HepG2 (cell line): ENCODE data around the gene MMS19. TPM values are rescaled to one million over a fixed set of nuclear protein-coding genes. Genes with fewer than 3 reads are reported as not detected.

Experiments used
- ATAC-seq: fragments of 200-7000 bp; cut with Tn5 transposase; 3 replicates; pipeline ENCODE4 v1.9.1; 2020; ENCODE audit warnings: mild to moderate bottlenecking, moderate library complexity
- BruUV-seq: library from RNA; stranded (reverse); fragments of 400-500 nt; replicated peaks from 2 replicates; lab custom pipeline; 2021; lab: Mats Ljungman, UMichigan
- CTCF ChIA-PET: fragments of 300-600 bp; formaldehyde crosslinking; extraction: SDS; loops from one replicate; lab custom pipeline; 2021; ENCODE audit warnings: low total read pairs, inconsistent platforms, low intra/inter-chr PET ratio; lab: Yijun Ruan, JAX
- POLR2A ChIA-PET: fragments of 350-600 bp; sonication (Branson Sonifier 250); formaldehyde crosslinking; loops from one replicate; lab custom pipeline; 2020; ENCODE audit warnings: antibody characterized with exemption, inconsistent platforms; lab: Yijun Ruan, JAX
- DNase-seq: peaks from one replicate; pipeline ENCODE4 v3.0.0-alpha.2; 2015; ENCODE audit warnings: low spot score
- FAIRE-seq: peaks from 3 replicates; lab custom pipeline; 2011; peaks lifted over from hg19 to GRCh38; lab: Jason Lieb, UNC
- H2AFZ ChIP-seq: one replicate; pipeline ENCODE4 v1.6.1; 2011; ENCODE audit warnings: low read length, inconsistent platforms
- H3K27ac ChIP-seq: fragments of 300-600 bp; 3 replicates; pipeline ENCODE4 v1.8.0; 2011; ENCODE audit warnings: mixed run types, mild to moderate bottlenecking, mixed read lengths, low read length, inconsistent platforms; ENCODE audit not compliant: insufficient read depth; ENCODE audit errors: extremely low read length
- H3K27me3 ChIP-seq, 2 experiments: fragments of 200-600 bp in 1 of 2; 2 replicates in 1 of 2; 3 replicates in 1 of 2; pipeline versions ENCODE4 v1.6.0 to v1.8.0; 2011; ENCODE audit warnings: low read length in 2 of 2, mild to moderate bottlenecking in 2 of 2, moderate library complexity in 2 of 2, inconsistent platforms in 1 of 2; ENCODE audit not compliant: insufficient read depth in 2 of 2, control insufficient read depth in 1 of 2
- H3K36me3 ChIP-seq, 2 experiments: fragments of 200-600 bp in 1 of 2; replicated peaks in 1 of 2; 2 replicates in 1 of 2; 3 replicates in 1 of 2; pipeline versions ENCODE4 v1.5.1 to v1.8.0; 2011; ENCODE audit warnings: low read length in 2 of 2, inconsistent platforms in 1 of 2; ENCODE audit not compliant: insufficient read depth in 2 of 2, control insufficient read depth in 1 of 2
- H3K4me1 ChIP-seq: 2 replicates; pipeline ENCODE4 v1.5.1; 2012; ENCODE audit warnings: low read length, inconsistent platforms; ENCODE audit not compliant: insufficient read depth
- H3K4me2 ChIP-seq: 2 replicates; pipeline ENCODE4 v1.6.0; 2011; ENCODE audit warnings: low read depth, low read length, inconsistent platforms
- H3K4me3 ChIP-seq, 3 experiments: fragments of 200-600 bp in 1 of 3; sonication (generic), shearing (Covaris generic) in 1 of 3; replicated peaks in 1 of 3; 2 replicates each; pipeline ENCODE4 v1.5.1; 2011 to 2016; ENCODE audit warnings: low read length in 3 of 3, inconsistent platforms in 2 of 3, low read depth in 2 of 3, mild to moderate bottlenecking in 2 of 3, control low read depth in 1 of 3, mixed read lengths in 1 of 3; ENCODE audit not compliant: insufficient read depth in 1 of 3
- H3K79me2 ChIP-seq: one replicate; pipeline ENCODE4 v1.6.1; 2011; ENCODE audit warnings: low read length, inconsistent platforms; ENCODE audit not compliant: insufficient read depth
- H3K9ac ChIP-seq: 2 replicates; pipeline ENCODE4 v1.6.0; 2011; ENCODE audit warnings: mild to moderate bottlenecking, low read depth, low read length, inconsistent platforms; ENCODE audit not compliant: insufficient read depth
- H3K9me3 ChIP-seq: 2 replicates; pipeline ENCODE4 v1.5.1; 2012; ENCODE audit warnings: mild to moderate bottlenecking, low read length
- H4K20me1 ChIP-seq: 2 replicates; pipeline ENCODE4 v1.6.0; 2011; ENCODE audit warnings: inconsistent platforms, mild to moderate bottlenecking, low read length, moderate library complexity; ENCODE audit not compliant: insufficient read depth
- ARID5B ChIP-seq: IDR thresholded peaks from 2 replicates; pipeline ENCODE4 v1.4.0; 2020; ENCODE audit warnings: mild to moderate bottlenecking, missing genetic modification reagents
- ELF3 ChIP-seq: IDR thresholded peaks from 2 replicates; pipeline ENCODE4 v1.6.1; 2016; ENCODE audit warnings: missing genetic modification reagents, missing compliant biosample characterization
- PRDM4 ChIP-seq: sonication (generic); formaldehyde crosslinking; IDR thresholded peaks from 2 replicates; pipeline ENCODE4 v1.9.0; 2021; ENCODE audit warnings: missing genetic modification reagents, borderline replicate concordance
- SAP130 ChIP-seq: IDR thresholded peaks from 2 replicates; pipeline ENCODE4 v1.6.1; 2016; ENCODE audit warnings: low read depth
- TEAD3 ChIP-seq: optimal IDR thresholded peaks from 2 replicates; pipeline ENCODE3; 2016; ENCODE audit warnings: borderline replicate concordance
- ZBTB46 ChIP-seq: sonication (generic); formaldehyde crosslinking; IDR thresholded peaks from 2 replicates; pipeline ENCODE4 v1.4.0; 2020; ENCODE audit warnings: mild to moderate bottlenecking, missing genetic modification reagents, borderline replicate concordance
- ZMYM3 ChIP-seq: sonication (generic); formaldehyde crosslinking; IDR thresholded peaks from 2 replicates; pipeline ENCODE4 v1.5.1; 2020; ENCODE audit warnings: mild to moderate bottlenecking, missing genetic modification reagents
- WGBS: methylation state at CpG from one replicate; pipeline ENCODE4 v1.1.6; 2017; ENCODE audit warnings: low lambda C conversion rate; 5-methylcytosine and 5-hydroxymethylcytosine counted together
- in situ Hi-C: cut with HindIII; loops from 2 replicates; pipeline ENCODE4 v1.10.0; 2017; ENCODE audit warnings: low pct_unique_long_range_greater_than_20kb; ENCODE audit not compliant: extremely low pct_ligation_motif_present
- intact Hi-C: fragments of 100-400 bp; cut with micrococcal nuclease; formaldehyde crosslinking; loops from one replicate; pipeline ENCODE4 v1.10.0; 2022; ENCODE audit not compliant: unreplicated experiment
- polyA plus RNA-seq, 8 experiments: library from polyadenylated mRNA; depleted of rRNA in 3 of 8; stranded (reverse) in 7 of 8; unstranded in 1 of 8; fragments of >200 nt; fragmentation: Illumina TruSeq in 4 of 8; extraction: Trizol in 4 of 8; gene quantifications; 2 replicates each; pipeline versions ENCODE4 v1.2.1 to v1.2.3, GENCODE V29; 2011 to 2016; ENCODE audit warnings: low read depth in 4 of 8, missing spikeins in 1 of 8, mixed read lengths in 1 of 8; ENCODE audit not compliant: insufficient read depth in 1 of 8
- total RNA-seq, 5 experiments: library from RNA; depleted of rRNA; stranded (reverse); fragments of >200 nt; fragmentation: Illumina TruSeq; extraction: Trizol; gene quantifications; 2 replicates each; pipeline ENCODE4 v1.2.3, GENCODE V29; 2016; ENCODE audit warnings: low read depth in 1 of 5
- TF ChIP-seq, protein P1 (sequence below): IDR thresholded peaks from 2 replicates; pipeline ENCODE4 v1.6.1; 2016; ENCODE audit warnings: missing compliant biosample characterization, missing genetic modification reagents, borderline replicate concordance

The MMS19 gene
- total and polyA plus RNA-seq, 2 of the 13 experiments (the other 11 are each of a cell fraction or from before 2014, with no cell fraction given): 76.4 to 107 TPM

- Histone ChIP-seq H4K20me1 (no peaks in the 10 kb centered on the region), H3K36me3 (no peaks in the 10 kb centered on the region), H3K27ac (no peak overlapping the region), H3K79me2 (no peaks in the 10 kb centered on the region), H3K9me3 (no peaks in the 10 kb centered on the region), H3K4me3 (no peak overlapping the region), H2AFZ (no peak overlapping the region), H3K4me2 (no peak overlapping the region), H3K9ac (no peak overlapping the region), H3K27me3 (no peaks in the 10 kb centered on the region), H3K4me1 (peaks cover 79% of the 10 kb centered on the region)
- ATAC-seq (no peak), FAIRE-seq (no peak), DNase-seq (no peak)
- WGBS: 91% methylated on average over 6 of the region's 6 CpGs
- intact Hi-C loops (no loop called here), in situ Hi-C loops (no loop called here)
- POLR2A ChIA-PET: no interaction called here
- no TSS peak for BruUV-seq
- CTCF ChIA-PET: no interaction called here
- no peak for TF ChIP-seq PRDM4
- no peak for TF ChIP-seq ZBTB46 (CRISPR knock-in tag)
These were observed 81.7 kb downstream of the MMS19 start for GRCh38 chr10:97416565-97416964.

DNA sequence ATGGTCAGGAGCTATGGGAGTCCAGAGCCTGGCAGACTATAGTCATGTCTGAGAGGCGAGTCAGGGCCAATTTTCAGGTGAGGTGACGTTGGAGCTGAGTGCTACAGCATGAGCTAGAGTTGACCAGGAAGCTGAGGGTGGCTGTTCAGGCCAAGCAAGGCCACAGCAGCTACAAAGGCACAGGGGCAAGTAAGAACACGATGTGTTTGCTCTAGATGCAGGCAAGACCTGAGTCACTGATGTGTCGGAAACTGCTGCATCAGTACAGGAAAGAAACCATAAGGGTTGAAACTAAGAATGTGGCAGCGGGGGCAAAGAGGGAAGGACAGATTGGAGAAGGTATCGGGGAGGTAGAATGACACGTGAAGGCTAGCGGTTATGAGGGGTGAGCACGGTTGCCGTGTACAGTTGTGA, 85.3 kb downstream of the MMS19 start:
- Histone ChIP-seq H3K9me3 (no peaks in the 10 kb centered on the region), H3K9ac (no peak overlapping the region), H4K20me1 (no peaks in the 10 kb centered on the region), H3K79me2 (no peaks in the 10 kb centered on the region), H3K27ac (peak overlapping the region; percentile 57), H3K4me3 (no peak overlapping the region), H3K36me3 (no peaks in the 10 kb centered on the region), H3K27me3 (no peaks in the 10 kb centered on the region), H3K4me1 (peaks cover 69% of the 10 kb centered on the region), H3K4me2 (no peak overlapping the region), H2AFZ (no peak overlapping the region)
- 74% methylated on average over 10 of the region's 10 CpGs for WGBS
- FAIRE-seq (no peak), ATAC-seq (peak; percentile 32), DNase-seq (peak; percentile 52)
- in situ Hi-C loops: no loop called here
- ChIA-PET POLR2A (interaction anchor here (0.5 to 1.2 kb wide), 5 partner anchors 10 to 88 kb away, joined by 3 to 7 read pairs (median 4); partner anchors contain the start of gene RRP12), CTCF (no interaction called here)
- intact Hi-C loops: no loop called here
- BruUV-seq: no TSS peak
- TF ChIP-seq ZMYM3 (CRISPR knock-in tag): 0 out of 2 replicates have a peak, but pooled peaks have one; percentile 39
- TF ChIP-seq ARID5B (CRISPR knock-in tag): peak; percentile 15; the same call in 1 of the 2 replicates
- TF ChIP-seq, protein P1, sequence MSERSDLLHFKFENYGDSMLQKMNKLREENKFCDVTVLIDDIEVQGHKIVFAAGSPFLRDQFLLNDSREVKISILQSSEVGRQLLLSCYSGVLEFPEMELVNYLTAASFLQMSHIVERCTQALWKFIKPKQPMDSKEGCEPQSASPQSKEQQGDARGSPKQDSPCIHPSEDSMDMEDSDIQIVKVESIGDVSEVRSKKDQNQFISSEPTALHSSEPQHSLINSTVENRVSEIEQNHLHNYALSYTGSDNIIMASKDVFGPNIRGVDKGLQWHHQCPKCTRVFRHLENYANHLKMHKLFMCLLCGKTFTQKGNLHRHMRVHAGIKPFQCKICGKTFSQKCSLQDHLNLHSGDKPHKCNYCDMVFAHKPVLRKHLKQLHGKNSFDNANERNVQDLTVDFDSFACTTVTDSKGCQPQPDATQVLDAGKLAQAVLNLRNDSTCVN (CRISPR knock-in tag): peak; percentile 25; the same call in 1 of the 2 replicates
- TF ChIP-seq SAP130 (CRISPR knock-in tag): peak; percentile 27
- TF ChIP-seq ELF3: peak; percentile 40; the same call in 1 of the 2 replicates
- TF ChIP-seq TEAD3 (CRISPR knock-in tag): peak; percentile 30
